Peyer's patch (tissue), 4 donors: ENCODE measurements around the gene TXNRD2. TPM values are rescaled to one million over a fixed set of nuclear protein-coding genes. Genes with fewer than 3 reads are reported as not detected.

Experiments
- DNase-seq, 3 donors: peaks; one replicate each; pipeline ENCODE4 v3.0.0-alpha.2; 2017 to 2019
- H3K27ac ChIP-seq, 4 donors: fragments of 200-600 bp; sonication (generic); one replicate each; pipeline ENCODE4 v1.5.1; 2016 to 2019
- H3K27me3 ChIP-seq, 2 donors: fragments of 200-600 bp; sonication (generic); one replicate each; pipeline ENCODE4 v1.5.1; 2019
- H3K36me3 ChIP-seq, 3 donors: fragments of 200-600 bp; sonication (generic); one replicate each; pipeline ENCODE4 v1.5.1; 2016 to 2019
- H3K4me1 ChIP-seq, 4 donors: fragments of 200-600 bp; sonication (generic); one replicate each; pipeline ENCODE4 v1.5.1; 2016 to 2019
- H3K4me3 ChIP-seq, 4 donors: fragments of 200-600 bp; sonication (generic); 1 replicate in 3 of 4; 2 replicates in 1 of 4; pipeline ENCODE4 v1.5.1; 2016 to 2019; ENCODE audit warnings: mild to moderate bottlenecking in 1 of 4
- H3K9me3 ChIP-seq, 4 donors: fragments of 200-600 bp; sonication (generic); one replicate each; pipeline ENCODE4 v1.5.1; 2016 to 2019; ENCODE audit warnings: mild to moderate bottlenecking in 1 of 4
- POLR2A ChIP-seq, 2 donors: fragments of 450-650 bp; IDR thresholded peaks; one replicate each; pipeline ENCODE4 v1.5.1; 2017; ENCODE audit warnings: antibody characterized with exemption in 2 of 2, mild to moderate bottlenecking in 2 of 2, moderate library complexity in 2 of 2
- total RNA-seq, 4 donors: library from RNA; depleted of rRNA; stranded (reverse); fragments of >200 nt; gene quantifications; one replicate each; pipeline ENCODE4 v1.1.0, GENCODE V29; 2016
- TF ChIP-seq, protein P1 (sequence below), 6 experiments: fragments of 450-650 bp in 4 of 6; fragments of 200-600 bp in 2 of 6; sonication (generic) in 1 of 6; IDR thresholded peaks; one replicate each; pipeline ENCODE4 v1.5.1; 2017 to 2019; ENCODE audit warnings: antibody characterized with exemption in 6 of 6, mild to moderate bottlenecking in 3 of 6, moderate library complexity in 1 of 6

TXNRD2 gene
- total RNA-seq, 4 donors from 2014 or later, result 24.7 to 29.8 (median 27.2) TPM

DNA sequence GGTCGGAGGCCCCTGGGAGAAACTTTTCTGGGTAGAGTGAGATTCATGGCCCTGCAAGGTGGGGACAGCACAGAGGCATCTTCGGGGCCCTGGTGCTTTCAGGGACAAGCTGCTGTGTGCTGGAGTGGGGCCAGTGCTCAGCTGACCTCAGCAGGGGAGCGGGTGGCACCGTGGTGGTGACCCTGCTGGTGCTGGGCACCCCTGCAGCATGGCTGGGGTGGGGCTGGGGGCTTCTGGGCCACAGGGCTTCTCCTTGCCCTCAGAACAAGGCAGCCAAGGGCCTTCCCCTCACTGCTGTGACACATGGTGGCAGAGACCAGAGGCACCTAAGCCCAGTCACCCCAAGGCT lies 62.0 kb downstream of the TXNRD2 start:
- H3K9me3 ChIP-seq, result no peaks in the 10 kb centered on the region
- no peak overlapping the region for H3K4me3 ChIP-seq
- H3K36me3 ChIP-seq, result peaks cover 0 to 5% (median 0%) of the 10 kb centered on the region in 3 donors
- no peak overlapping the region for H3K27ac ChIP-seq
- peaks cover 0 to 11% (median 0%) of the 10 kb centered on the region in 4 donors for H3K4me1 ChIP-seq
- H3K27me3 ChIP-seq, result no peaks in the 10 kb centered on the region
- DNase-seq, result peak in 1 of 3 donors; percentile 37
- no peak for TF ChIP-seq POLR2A (IDR thresholded peaks at IDR 0.05)
- TF ChIP-seq, protein P1, sequence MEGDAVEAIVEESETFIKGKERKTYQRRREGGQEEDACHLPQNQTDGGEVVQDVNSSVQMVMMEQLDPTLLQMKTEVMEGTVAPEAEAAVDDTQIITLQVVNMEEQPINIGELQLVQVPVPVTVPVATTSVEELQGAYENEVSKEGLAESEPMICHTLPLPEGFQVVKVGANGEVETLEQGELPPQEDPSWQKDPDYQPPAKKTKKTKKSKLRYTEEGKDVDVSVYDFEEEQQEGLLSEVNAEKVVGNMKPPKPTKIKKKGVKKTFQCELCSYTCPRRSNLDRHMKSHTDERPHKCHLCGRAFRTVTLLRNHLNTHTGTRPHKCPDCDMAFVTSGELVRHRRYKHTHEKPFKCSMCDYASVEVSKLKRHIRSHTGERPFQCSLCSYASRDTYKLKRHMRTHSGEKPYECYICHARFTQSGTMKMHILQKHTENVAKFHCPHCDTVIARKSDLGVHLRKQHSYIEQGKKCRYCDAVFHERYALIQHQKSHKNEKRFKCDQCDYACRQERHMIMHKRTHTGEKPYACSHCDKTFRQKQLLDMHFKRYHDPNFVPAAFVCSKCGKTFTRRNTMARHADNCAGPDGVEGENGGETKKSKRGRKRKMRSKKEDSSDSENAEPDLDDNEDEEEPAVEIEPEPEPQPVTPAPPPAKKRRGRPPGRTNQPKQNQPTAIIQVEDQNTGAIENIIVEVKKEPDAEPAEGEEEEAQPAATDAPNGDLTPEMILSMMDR (IDR thresholded peaks at IDR 0.05), result no peak

DNA sequence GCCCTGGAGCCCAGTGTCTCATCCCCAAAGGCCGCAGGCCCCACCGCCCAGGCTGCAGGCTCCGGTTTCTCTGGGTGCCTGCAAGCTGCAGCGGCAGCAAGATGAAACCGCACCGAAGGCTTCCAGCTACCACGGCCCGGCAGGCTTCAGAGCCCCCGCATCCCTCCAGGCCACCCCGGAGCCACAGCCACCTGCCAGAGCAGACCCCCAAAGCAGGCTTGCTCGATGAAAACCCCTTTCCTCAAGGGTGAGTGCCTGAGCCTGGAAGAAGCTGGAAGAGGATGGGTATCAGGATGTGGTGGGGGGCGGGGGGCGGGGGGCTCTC lies 62.4 kb downstream of the TXNRD2 start:
- peak in 1 of 3 donors; percentile 25 for DNase-seq
- no peak for TF ChIP-seq POLR2A (IDR thresholded peaks at IDR 0.05)
- TF ChIP-seq, protein P1 (IDR thresholded peaks at IDR 0.05), result no peak
- Histone ChIP-seq H3K4me3 (no peak overlapping the region), H3K27ac (no peak overlapping the region), H3K4me1 (peaks cover 0 to 12% (median 0%) of the 10 kb centered on the region in 4 donors), H3K9me3 (no peaks in the 10 kb centered on the region), H3K27me3 (no peaks in the 10 kb centered on the region), H3K36me3 (peaks cover 0 to 5% (median 0%) of the 10 kb centered on the region in 3 donors)

DNA sequence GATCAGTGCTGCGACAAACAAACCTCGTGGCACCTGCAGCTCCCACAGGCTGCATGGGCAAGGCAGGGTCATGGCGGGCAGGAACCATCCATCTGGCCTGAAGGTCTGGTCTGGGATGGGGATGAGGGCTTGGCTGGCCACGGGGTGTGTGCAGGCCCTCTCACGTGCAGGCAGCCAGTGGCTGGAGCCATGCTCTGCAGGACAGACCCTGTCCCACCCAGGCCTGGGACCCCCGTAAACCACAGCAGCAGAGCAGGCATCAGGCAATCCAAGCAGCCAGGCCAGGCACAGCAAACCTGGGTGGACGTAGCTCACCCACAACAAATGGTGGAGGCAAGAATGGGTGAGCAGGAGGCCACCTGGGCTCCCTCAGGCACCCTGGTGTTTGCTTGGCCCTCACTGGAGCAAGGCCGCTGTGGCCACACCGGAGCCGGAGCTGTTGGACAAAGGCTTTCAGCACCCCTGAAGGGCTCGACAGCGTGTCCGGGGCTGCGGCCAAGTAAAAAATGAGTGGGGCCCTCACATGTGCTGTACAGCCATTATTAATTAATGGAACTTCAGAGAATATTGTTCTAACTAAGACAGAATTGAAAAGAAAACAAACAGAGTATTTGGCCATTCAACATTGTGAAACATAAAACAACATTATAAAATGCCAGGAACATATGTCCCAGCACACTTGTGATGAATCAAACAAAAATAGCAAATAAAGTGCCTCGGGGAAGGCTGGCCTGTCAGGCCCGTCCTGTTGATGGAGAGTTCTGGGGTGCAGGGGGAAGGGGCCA lies 63.0 kb downstream of the TXNRD2 start:
- Histone ChIP-seq H3K27ac (no peak overlapping the region), H3K36me3 (peaks cover 0 to 5% (median 0%) of the 10 kb centered on the region in 3 donors), H3K9me3 (no peaks in the 10 kb centered on the region), H3K4me1 (peaks cover 0 to 18% (median 0%) of the 10 kb centered on the region in 4 donors), H3K27me3 (no peaks in the 10 kb centered on the region), H3K4me3 (no peak overlapping the region)
- TF ChIP-seq, protein P1 (IDR thresholded peaks at IDR 0.05), result no peak
- no peak for TF ChIP-seq POLR2A (IDR thresholded peaks at IDR 0.05)
- DNase-seq, result peak in 1 of 3 donors; percentile 40

DNA sequence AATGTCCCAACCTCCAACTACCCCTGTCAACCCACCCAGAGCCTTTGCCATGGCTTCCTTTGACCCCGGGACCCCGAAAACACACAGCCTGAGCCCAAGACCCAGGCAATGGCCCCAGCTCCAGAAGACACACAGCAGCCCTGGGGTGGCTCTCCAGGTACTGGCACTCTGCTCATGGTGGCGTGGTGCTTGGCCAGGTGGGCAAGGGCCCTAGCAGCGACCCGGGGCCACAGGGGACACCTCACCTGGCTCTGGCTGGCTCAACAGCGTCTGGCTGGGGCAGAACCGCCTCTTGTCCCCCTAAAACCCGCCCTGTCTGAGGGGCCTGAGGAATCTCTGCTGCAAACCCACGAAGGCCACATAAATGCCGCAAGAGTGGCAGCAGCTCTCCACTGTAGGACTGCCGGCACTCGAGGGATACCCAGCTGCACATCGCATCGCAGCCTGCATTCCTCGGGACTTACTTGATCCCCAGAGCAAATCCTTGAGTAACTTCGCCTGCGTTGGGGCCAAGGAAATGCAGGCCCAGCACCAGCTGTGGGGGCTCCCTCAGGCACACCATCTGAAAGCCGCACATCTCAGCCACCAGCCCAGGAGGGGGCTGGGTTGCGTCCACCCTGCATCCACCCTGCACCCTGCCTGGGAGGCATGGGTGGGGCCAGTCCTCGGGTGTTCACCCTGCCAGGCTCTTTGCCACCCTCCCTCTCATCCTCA lies 63.8 kb downstream of the TXNRD2 start:
- no peaks in the 10 kb centered on the region for H3K27me3 ChIP-seq
- H3K27ac ChIP-seq, result no peak overlapping the region
- DNase-seq, result peak in 1 of 3 donors; percentile 37
- H3K4me1 ChIP-seq, result peaks cover 0 to 20% (median 0%) of the 10 kb centered on the region in 4 donors
- TF ChIP-seq, protein P1 (IDR thresholded peaks at IDR 0.05), result no peak
- TF ChIP-seq POLR2A (IDR thresholded peaks at IDR 0.05), result no peak
- H3K36me3 ChIP-seq, result peaks cover 0 to 5% (median 0%) of the 10 kb centered on the region in 3 donors
- H3K9me3 ChIP-seq, result no peaks in the 10 kb centered on the region
- H3K4me3 ChIP-seq, result no peak overlapping the region

DNA sequence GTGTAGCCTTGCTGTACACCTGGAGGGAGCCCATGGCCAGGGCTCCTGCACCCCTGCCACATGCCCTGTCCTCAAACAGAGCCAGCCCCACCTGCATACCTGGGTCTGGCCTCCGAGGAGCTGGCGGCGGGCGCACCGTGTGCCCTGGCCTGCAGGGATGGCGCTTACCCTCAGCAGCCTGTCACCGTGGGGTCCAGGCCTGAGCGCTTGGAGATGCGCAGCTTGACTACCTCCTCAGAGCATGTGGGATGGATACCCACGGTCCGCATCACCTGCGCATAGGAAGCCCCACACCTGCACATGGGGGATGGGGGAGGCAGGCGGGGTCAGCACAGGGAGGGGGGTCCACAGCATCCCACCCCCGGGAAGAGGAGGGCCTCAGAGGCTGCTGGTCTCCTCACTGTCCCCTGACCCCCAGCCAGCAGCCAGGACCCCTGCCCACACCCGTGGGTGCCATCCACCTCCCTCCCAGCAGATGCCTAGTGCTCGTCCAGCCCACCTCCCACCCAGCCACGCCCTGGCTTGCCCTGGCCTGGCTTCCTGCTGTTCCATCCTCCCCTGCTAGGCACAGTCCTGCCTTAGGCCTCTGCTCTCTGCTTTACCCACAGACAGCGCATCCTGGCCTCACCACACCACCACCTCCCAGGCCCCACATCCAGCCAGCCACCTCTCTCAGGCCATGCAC lies 64.5 kb downstream of the TXNRD2 start:
- TF ChIP-seq, protein P1 (IDR thresholded peaks at IDR 0.05), result no peak
- no peak for TF ChIP-seq POLR2A (IDR thresholded peaks at IDR 0.05)
- Histone ChIP-seq H3K36me3 (peaks cover 0 to 5% (median 0%) of the 10 kb centered on the region in 3 donors), H3K9me3 (no peaks in the 10 kb centered on the region), H3K27me3 (no peaks in the 10 kb centered on the region), H3K4me1 (peaks cover 0 to 20% (median 0%) of the 10 kb centered on the region in 4 donors), H3K27ac (no peak overlapping the region), H3K4me3 (no peak overlapping the region)
- peak in 1 of 3 donors; percentile 41 for DNase-seq
